ACC112 (cell line): Measurements from ENCODE around the gene LDAH.

Experiments used
- H2AFZ ChIP-seq: fragments of 200-600 bp; sonication (generic); one replicate; pipeline ENCODE4 v1.6.0; 2017; ENCODE audit warnings: antibody characterized with exemption, low read length; ENCODE audit not compliant: unreplicated experiment
- H3K27ac ChIP-seq: fragments of 200-600 bp; sonication (generic); 2 replicates; pipeline ENCODE4 v1.5.1; 2014; ENCODE audit warnings: low read depth, mild to moderate bottlenecking, antibody characterized with exemption, low read length, moderate library complexity
- H3K27me3 ChIP-seq: fragments of 200-600 bp; sonication (generic); 2 replicates; pipeline ENCODE4 v1.6.1; 2014; ENCODE audit warnings: mild to moderate bottlenecking, antibody characterized with exemption, low read length, moderate library complexity, mixed read lengths; ENCODE audit not compliant: insufficient read depth
- H3K36me3 ChIP-seq: fragments of 200-600 bp; sonication (generic); 2 replicates; pipeline ENCODE4 v1.6.1; 2016; ENCODE audit warnings: mild to moderate bottlenecking, antibody characterized with exemption, low read length, moderate library complexity, mixed read lengths; ENCODE audit not compliant: insufficient read depth
- H3K4me1 ChIP-seq: fragments of 200-600 bp; sonication (generic); one replicate; pipeline ENCODE4 v1.6.1; 2016; ENCODE audit warnings: low read length, mixed read lengths; ENCODE audit not compliant: insufficient read depth, unreplicated experiment, control insufficient read depth
- H3K4me3 ChIP-seq: fragments of 200-600 bp; sonication (generic); 2 replicates; pipeline ENCODE4 v1.5.1; 2014; ENCODE audit warnings: mild to moderate bottlenecking, low read depth, low read length
- H3K79me2 ChIP-seq: fragments of 200-600 bp; sonication (generic); one replicate; pipeline ENCODE4 v1.6.0; 2016; ENCODE audit warnings: low read length; ENCODE audit not compliant: control insufficient read depth, unreplicated experiment, insufficient read depth

The LDAH gene

DNA sequence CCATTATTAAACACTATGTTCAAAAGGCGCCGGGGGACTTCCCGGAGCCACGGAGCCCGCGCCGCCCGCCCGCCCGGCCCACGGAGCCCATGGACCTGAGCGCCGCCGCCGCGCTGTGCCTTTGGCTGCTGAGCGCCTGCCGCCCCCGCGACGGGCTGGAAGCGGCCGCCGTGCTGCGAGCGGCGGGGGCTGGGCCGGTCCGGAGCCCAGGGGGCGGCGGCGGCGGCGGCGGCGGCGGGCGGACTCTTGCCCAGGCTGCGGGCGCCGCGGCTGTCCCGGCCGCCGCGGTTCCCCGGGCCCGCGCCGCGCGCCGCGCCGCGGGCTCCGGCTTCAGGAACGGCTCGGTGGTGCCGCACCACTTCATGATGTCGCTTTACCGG is 155.8 kb downstream of the LDAH start:
- Histone ChIP-seq H3K36me3 (no peaks in the 10 kb centered on the region), H3K4me3 (peak overlapping the region; percentile 65), H3K4me1 (no peaks in the 10 kb centered on the region)

DNA sequence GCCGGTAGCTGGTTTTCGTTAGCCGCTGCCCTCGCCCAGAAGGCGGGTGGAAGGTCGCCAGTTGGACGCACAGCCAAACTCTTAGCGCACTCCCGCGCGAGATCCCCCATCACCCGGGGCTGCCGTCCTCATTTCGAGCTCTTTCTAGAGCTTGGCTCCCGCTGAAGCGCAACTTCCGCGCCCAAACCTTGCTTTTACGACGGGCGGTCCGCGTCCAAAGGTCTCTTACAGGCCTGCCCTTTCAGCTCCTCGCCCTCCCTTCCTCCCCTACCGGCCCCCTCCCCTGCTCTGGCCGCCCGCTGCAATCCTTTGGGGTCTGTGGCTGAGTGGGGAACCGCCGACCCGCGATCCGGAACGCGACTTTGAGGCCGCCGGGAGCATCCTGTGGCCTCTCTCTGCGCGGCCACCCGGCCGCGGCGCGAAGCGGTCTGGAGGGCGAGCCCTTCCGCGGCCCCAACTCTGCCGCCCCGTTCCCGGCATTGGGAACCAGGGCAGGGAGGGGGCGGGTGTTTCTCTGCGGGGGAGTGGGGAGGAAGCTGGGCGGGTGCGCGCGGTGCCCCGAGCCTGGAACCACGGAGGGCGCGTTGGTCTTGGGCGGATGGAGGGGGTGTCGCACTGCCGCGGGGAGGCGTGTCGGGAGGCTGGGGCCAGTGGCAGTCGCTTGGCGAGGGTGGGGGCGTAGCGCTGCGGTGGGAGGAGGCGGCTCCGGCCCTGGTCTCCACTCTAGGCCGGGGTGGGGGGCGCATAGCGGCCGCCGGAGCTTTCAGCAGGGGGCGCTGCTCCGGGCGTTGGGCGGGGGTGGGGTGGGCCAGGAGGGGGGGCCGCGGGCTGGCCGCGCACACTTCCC is 156.4 kb downstream of the LDAH start, which contains the start of gene GDF7:
Gene GDF7, plus strand, starts transcription at position 841 of the 847 bp plus-strand sequence. CDS start 96 bp downstream, outside the sequence.
- no peaks in the 10 kb centered on the region for H3K36me3 ChIP-seq
- no peak within 1 kb of the TSS for H3K27ac ChIP-seq
- H3K4me1 ChIP-seq: no peaks in the 10 kb centered on the region
- peaks cover 68% of the 10 kb centered on the region for H3K27me3 ChIP-seq
- H3K79me2 ChIP-seq: no peaks in the 10 kb centered on the region
- peak within 1 kb of the TSS; percentile 65 for H3K4me3 ChIP-seq
- peak within 1 kb of the TSS; percentile 32 for H2AFZ ChIP-seq

More for the DNA sequence above, 155.8 kb downstream of the LDAH start:
- H3K79me2 ChIP-seq: no peaks in the 10 kb centered on the region
- peaks cover 63% of the 10 kb centered on the region for H3K27me3 ChIP-seq
- H2AFZ ChIP-seq: no peak overlapping the region
- no peak overlapping the region for H3K27ac ChIP-seq

GRCh38 chr2:20666005-20666303 is 156.9 kb downstream of the LDAH start:
- no peaks in the 10 kb centered on the region for H3K36me3 ChIP-seq
- peak overlapping the region; percentile 32 for H2AFZ ChIP-seq
- H3K27ac ChIP-seq: no peak overlapping the region
- no peaks in the 10 kb centered on the region for H3K4me1 ChIP-seq
- H3K4me3 ChIP-seq: peak overlapping the region; percentile 55
- H3K79me2 ChIP-seq: no peaks in the 10 kb centered on the region
- H3K27me3 ChIP-seq: peaks cover 66% of the 10 kb centered on the region

- Histone ChIP-seq H3K36me3 (no peaks in the 10 kb centered on the region), H3K27ac (no peak overlapping the region), H3K79me2 (no peaks in the 10 kb centered on the region), H2AFZ (no peak overlapping the region), H3K27me3 (peaks cover 66% of the 10 kb centered on the region), H3K4me1 (no peaks in the 10 kb centered on the region), H3K4me3 (peak overlapping the region; percentile 55)
Measured at GRCh38 chr2:20665243-20666004, 157.5 kb downstream of the LDAH start.

DNA sequence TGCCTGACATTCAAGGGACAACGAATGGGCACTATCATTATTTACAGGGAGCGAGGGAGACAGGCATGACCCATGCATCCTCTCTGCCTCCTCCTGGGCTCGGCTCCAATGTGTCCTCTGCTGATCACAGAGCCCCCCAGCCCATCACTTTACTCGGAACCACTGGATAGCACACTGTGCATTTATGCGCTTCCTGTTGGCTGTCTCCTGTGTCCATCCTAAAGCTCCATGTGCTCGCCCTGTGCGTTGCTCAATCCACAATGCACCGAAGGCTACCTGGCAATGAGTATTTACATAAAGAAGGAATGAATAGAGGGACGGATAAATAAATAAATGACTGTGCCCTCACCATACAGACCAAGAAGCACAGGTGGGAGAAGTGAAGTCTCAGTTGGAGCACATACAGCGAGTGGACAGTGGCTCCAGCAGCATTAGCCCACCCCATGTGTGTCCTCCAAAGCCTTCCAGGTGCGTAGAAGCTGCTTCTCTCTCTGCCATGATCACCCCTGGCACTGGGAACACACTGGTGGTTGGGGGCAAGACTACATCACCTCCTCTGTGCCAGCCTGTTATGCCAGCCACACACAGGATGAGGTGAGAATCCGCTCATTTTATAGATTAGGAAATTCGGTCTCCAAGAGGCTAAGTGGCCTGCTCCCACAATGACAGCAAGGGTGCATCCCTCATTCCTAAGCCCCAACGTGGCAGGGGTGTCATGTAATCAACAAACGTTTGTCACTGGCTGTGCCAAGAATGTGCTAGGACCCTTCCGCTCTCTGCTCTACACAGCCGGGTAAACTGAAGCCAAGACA is 158.3 kb downstream of the LDAH start:
- H3K4me3 ChIP-seq: no peak overlapping the region
- no peaks in the 10 kb centered on the region for H3K4me1 ChIP-seq
- H3K27me3 ChIP-seq: peaks cover 72% of the 10 kb centered on the region
- H3K36me3 ChIP-seq: no peaks in the 10 kb centered on the region
- H3K79me2 ChIP-seq: no peaks in the 10 kb centered on the region
- H3K27ac ChIP-seq: no peak overlapping the region
- no peak overlapping the region for H2AFZ ChIP-seq

- Histone ChIP-seq H3K36me3 (no peaks in the 10 kb centered on the region), H3K27me3 (peaks cover 78% of the 10 kb centered on the region)
Measured at GRCh38 chr2:20664071-20664390, 158.9 kb downstream of the LDAH start.

DNA sequence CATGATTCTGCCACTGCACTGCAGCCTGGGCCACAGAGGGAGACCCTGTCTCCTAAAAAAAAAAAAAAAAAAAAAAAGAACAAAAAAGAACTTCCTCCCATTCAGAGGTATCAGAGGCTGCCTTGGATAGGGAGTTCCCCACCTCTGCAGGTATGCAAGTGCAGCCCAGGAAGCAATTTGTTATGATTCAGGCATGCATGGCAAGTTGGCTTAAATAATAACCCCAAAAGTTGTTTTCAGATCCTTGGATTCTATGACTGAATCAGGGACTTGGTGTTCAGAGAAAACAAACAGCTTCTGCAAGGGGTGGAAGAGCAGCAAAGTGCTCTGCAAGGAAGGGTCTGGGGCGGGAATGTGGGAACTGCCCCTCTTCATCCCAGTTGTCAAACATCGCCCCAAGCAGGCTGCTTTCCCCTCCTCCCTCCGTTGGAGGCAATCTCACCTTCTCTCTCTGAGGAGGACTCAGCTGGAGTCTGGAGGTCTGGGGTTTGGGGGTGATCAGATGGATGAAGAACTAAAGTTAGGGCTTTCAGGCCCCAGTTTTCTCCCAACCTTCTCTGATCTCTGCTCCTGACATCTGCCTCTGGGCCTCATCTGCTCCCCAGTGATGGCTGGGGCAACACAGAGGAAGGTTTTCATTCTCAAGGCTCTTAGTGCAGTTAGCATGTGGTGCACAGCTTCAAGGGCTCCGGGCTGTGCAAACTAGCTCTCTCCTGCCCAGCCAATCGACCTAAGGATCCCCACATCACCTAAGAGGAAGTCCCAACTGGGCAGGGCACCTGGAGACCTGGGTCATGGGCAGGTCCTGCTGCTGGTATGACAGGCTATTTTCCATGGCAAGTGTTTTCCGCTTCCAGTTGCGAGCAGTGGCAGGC is 159.5 kb downstream of the LDAH start:
- H3K36me3 ChIP-seq: no peaks in the 10 kb centered on the region
- H3K27ac ChIP-seq: no peak overlapping the region
- H3K79me2 ChIP-seq: no peaks in the 10 kb centered on the region
- H3K4me3 ChIP-seq: no peak overlapping the region
- no peak overlapping the region for H2AFZ ChIP-seq
- peaks cover 80% of the 10 kb centered on the region for H3K27me3 ChIP-seq
- H3K4me1 ChIP-seq: no peaks in the 10 kb centered on the region

More at GRCh38 chr2:20664071-20664390, 158.9 kb downstream of the LDAH start:
- Histone ChIP-seq H3K4me1 (no peaks in the 10 kb centered on the region), H3K27ac (no peak overlapping the region), H3K79me2 (no peaks in the 10 kb centered on the region), H2AFZ (no peak overlapping the region), H3K4me3 (no peak overlapping the region)

DNA sequence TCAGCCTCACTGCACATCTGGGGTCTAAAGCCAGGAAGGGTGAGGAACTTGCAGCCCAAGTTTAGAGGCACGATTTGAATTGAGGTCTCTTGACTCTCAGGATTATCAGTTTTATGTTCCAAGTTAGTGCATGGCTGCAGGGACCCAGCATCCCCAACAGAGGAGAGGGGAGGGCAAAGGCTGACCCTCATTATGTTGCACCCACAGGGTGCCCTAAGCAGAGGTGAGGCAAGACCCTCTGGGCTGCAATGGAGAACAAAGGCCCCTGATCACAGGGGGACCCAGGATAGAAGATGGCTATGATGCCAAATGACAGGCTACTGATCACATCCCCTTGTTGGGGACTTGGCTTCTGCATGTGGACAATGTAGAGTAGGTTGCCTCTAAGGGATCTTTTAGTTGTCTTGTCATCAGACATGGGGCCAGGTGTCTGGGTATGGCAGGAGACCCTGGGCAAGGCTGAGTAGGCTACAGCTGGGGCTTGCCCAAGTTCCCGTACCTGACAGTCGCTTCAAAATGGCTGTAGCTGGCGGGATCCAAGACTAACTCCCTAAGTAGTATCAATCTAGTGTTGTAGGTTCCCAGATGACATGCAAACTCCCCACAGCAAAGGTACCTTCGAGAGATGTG is 160.5 kb downstream of the LDAH start:
- H3K27me3 ChIP-seq: peaks cover 69% of the 10 kb centered on the region
- no peaks in the 10 kb centered on the region for H3K36me3 ChIP-seq
- no peak overlapping the region for H2AFZ ChIP-seq
- H3K4me1 ChIP-seq: no peaks in the 10 kb centered on the region
- H3K4me3 ChIP-seq: no peak overlapping the region
- no peaks in the 10 kb centered on the region for H3K79me2 ChIP-seq
- no peak overlapping the region for H3K27ac ChIP-seq

DNA sequence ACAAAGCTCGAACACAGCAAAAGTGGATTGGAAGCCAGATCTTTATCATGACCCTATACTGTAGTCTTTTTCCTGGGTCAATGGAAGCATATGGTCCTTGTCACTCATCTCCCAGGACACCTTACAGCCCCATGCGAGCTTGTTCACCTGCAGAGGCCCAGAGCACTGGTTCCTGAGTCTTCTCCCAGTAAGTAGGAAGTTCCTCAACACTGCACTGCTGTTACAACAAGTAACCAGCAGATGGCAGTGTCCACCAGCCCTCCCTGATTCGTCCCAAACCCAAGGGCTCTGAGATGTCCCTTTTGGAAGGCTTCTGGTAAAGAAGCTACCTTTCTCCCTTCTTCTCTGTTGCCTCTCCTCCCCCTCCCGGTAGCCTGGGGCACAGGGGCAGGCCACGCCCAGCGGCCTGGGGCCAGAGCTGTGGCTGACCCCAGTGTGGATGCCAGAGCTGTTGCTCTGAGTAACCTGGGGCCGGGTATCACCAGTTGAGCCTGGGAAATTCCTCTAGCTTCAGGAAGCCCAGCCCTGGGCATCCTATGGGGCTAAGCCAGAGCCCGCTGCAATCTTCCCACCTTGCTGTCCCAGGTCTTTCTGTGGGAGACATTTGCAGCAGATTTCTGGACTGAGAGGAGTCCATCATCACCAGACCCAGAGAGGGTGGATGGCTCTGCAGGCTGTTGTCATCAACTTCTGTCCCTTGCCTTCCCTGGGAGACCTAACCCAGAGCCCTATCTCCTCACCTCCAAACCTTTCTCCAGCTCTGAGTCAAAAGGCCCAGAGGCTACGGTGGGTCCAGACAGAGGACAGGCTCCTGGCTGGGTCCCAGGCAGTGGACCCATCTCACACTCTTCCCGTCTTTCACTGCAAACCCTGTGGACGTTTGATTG is 161.2 kb downstream of the LDAH start:
- Histone ChIP-seq H2AFZ (no peak overlapping the region), H3K27me3 (peaks cover 70% of the 10 kb centered on the region), H3K79me2 (no peaks in the 10 kb centered on the region)

More for the DNA sequence above, 161.2 kb downstream of the LDAH start:
- H3K36me3 ChIP-seq: no peaks in the 10 kb centered on the region
- no peak overlapping the region for H3K27ac ChIP-seq
- no peak overlapping the region for H3K4me3 ChIP-seq
- H3K4me1 ChIP-seq: no peaks in the 10 kb centered on the region
